PC-9 (cell line): ENCODE data around the gene GPR26.

Experiments
- EZH2 ChIP-seq: fragments of 200-600 bp; sonication (generic); IDR thresholded peaks from 2 replicates; pipeline ENCODE4 v1.8.0; 2017; ENCODE audit warnings: antibody characterized with exemption, low read depth
- TF ChIP-seq, protein P1 (sequence below): fragments of 200-600 bp; sonication (generic); conservative IDR thresholded peaks from 2 replicates; pipeline ENCODE4 v1.6.1; 2017; ENCODE audit warnings: mixed run types, antibody characterized with exemption, mild to moderate bottlenecking, moderate library complexity

GRCh38 chr10:123633636-123634035, 32.5 kb upstream of the GPR26 start:
- TF ChIP-seq, protein P1, sequence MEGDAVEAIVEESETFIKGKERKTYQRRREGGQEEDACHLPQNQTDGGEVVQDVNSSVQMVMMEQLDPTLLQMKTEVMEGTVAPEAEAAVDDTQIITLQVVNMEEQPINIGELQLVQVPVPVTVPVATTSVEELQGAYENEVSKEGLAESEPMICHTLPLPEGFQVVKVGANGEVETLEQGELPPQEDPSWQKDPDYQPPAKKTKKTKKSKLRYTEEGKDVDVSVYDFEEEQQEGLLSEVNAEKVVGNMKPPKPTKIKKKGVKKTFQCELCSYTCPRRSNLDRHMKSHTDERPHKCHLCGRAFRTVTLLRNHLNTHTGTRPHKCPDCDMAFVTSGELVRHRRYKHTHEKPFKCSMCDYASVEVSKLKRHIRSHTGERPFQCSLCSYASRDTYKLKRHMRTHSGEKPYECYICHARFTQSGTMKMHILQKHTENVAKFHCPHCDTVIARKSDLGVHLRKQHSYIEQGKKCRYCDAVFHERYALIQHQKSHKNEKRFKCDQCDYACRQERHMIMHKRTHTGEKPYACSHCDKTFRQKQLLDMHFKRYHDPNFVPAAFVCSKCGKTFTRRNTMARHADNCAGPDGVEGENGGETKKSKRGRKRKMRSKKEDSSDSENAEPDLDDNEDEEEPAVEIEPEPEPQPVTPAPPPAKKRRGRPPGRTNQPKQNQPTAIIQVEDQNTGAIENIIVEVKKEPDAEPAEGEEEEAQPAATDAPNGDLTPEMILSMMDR, result no peak
- no peak for TF ChIP-seq EZH2
